PC-9 (cell line): ENCODE measurements around the gene LEFTY2. TPM values are rescaled to one million over a fixed set of nuclear protein-coding genes. Genes with fewer than 3 reads are reported as not detected.

Experiments
- BruUV-seq: library from RNA; stranded (reverse); fragments of 400-500 nt; replicated peaks from 2 replicates; lab custom pipeline; 2021; lab: Mats Ljungman, UMichigan
- CTCF ChIA-PET: fragments of 300-600 bp; sonication (Branson Sonifier 250); formaldehyde crosslinking; loops from one replicate; lab custom pipeline; 2022; ENCODE audit warnings: antibody characterized with exemption; lab: Charles Lee
- POLR2A ChIA-PET: fragments of 300-600 bp; sonication (Branson Sonifier 250); formaldehyde crosslinking; loops from one replicate; lab custom pipeline; 2022; ENCODE audit warnings: antibody characterized with exemption; ENCODE audit not compliant: unreplicated experiment; lab: Charles Lee
- DNase-seq, 2 experiments: peaks; one replicate each; pipeline versions ENCODE4 v3.0.0 to v3.0.0-alpha.2; 2015 to 2022; ENCODE audit warnings: mixed read lengths in 1 of 2
- H2AFZ ChIP-seq: fragments of 200-600 bp; sonication (generic); 2 replicates; pipeline ENCODE4 v1.8.1; 2017; ENCODE audit warnings: antibody characterized with exemption
- H3F3A ChIP-seq: fragments of 200-600 bp; sonication (generic); 2 replicates; pipeline ENCODE4 v1.8.1; 2017; ENCODE audit warnings: antibody characterized with exemption, mild to moderate bottlenecking, low read depth; ENCODE audit not compliant: insufficient read depth
- H3K27ac ChIP-seq: fragments of 200-600 bp; sonication (generic); 2 replicates; pipeline ENCODE4 v1.6.1; 2016; ENCODE audit warnings: mixed run types
- H3K27me3 ChIP-seq: fragments of 200-600 bp; sonication (generic); 2 replicates; pipeline ENCODE4 v1.6.1; 2016; ENCODE audit warnings: low read depth, mixed run types; ENCODE audit not compliant: insufficient read depth
- H3K36me3 ChIP-seq: fragments of 200-600 bp; sonication (generic); 2 replicates; pipeline ENCODE4 v1.6.1; 2016; ENCODE audit warnings: low read depth, mixed run types
- H3K4me1 ChIP-seq: fragments of 200-600 bp; sonication (generic); replicated peaks from 2 replicates; pipeline ENCODE4 v1.6.1; 2016; ENCODE audit warnings: mixed run types; ENCODE audit not compliant: insufficient read depth
- H3K4me2 ChIP-seq: fragments of 200-600 bp; sonication (generic); 2 replicates; pipeline ENCODE4 v1.6.1; 2017; ENCODE audit warnings: mixed run types
- H3K4me3 ChIP-seq: fragments of 200-600 bp; sonication (generic); 2 replicates; pipeline ENCODE4 v1.6.1; 2016; ENCODE audit warnings: mixed run types
- H3K79me2 ChIP-seq: fragments of 200-600 bp; sonication (generic); 2 replicates; pipeline ENCODE4 v1.6.1; 2017; ENCODE audit warnings: low read depth, mixed run types
- H3K9me2 ChIP-seq: fragments of 200-600 bp; sonication (generic); 2 replicates; pipeline ENCODE4 v1.8.1; 2017; ENCODE audit warnings: mild to moderate bottlenecking; ENCODE audit not compliant: insufficient read depth
- H3K9me3 ChIP-seq: fragments of 200-600 bp; sonication (generic); 2 replicates; pipeline ENCODE4 v1.8.1; 2016; ENCODE audit warnings: low read depth; ENCODE audit not compliant: insufficient read depth
- H4K20me1 ChIP-seq: fragments of 200-600 bp; sonication (generic); 2 replicates; pipeline ENCODE4 v1.8.1; 2017; ENCODE audit not compliant: insufficient read depth
- CTCF ChIP-seq: fragments of 200-600 bp; sonication (generic); conservative IDR thresholded peaks from 2 replicates; pipeline ENCODE4 v1.6.1; 2017; ENCODE audit warnings: mixed run types, antibody characterized with exemption, mild to moderate bottlenecking, moderate library complexity
- EZH2 ChIP-seq: fragments of 200-600 bp; sonication (generic); IDR thresholded peaks from 2 replicates; pipeline ENCODE4 v1.8.0; 2017; ENCODE audit warnings: antibody characterized with exemption, low read depth
- intact Hi-C: fragments of 100-400 bp; cut with micrococcal nuclease; formaldehyde crosslinking; loops from one replicate; pipeline ENCODE4 v1.10.0; 2022; ENCODE audit not compliant: unreplicated experiment
- total RNA-seq: library from RNA; stranded (reverse); gene quantifications from 2 replicates; pipeline ENCODE4 v1.2.3, GENCODE V29; 2021

LEFTY2 gene
- total RNA-seq, 1 experiment from 2014 or later, result not detected

GRCh38 chr1:225926551-225927113 is 14.4 kb downstream of the LEFTY2 start:
- no TSS peak for BruUV-seq
- no peak for TF ChIP-seq EZH2
- H2AFZ ChIP-seq, result no peak overlapping the region

GRCh38 chr1:225923692-225924555 is 17.1 kb downstream of the LEFTY2 start, which contains the start of gene PYCR2:
TSS of gene PYCR2 (minus strand) at chr1:225924250. CDS start at chr1:225924110, 140 bp downstream.
- peaks cover 16% of the 10 kb centered on the region for H3K4me1 ChIP-seq
- H3K27me3 ChIP-seq, result no peaks in the 10 kb centered on the region
- CTCF ChIA-PET, result interaction anchor here (0.5 to 0.8 kb wide), 5 partner anchors 12 to 220 kb away, joined by 3 to 7 read pairs (median 4); no protein-coding TSS in a partner anchor
- H3K79me2 ChIP-seq, result peaks cover 35% of the 10 kb centered on the region
- POLR2A ChIA-PET, result interaction anchor here (0.5 to 0.8 kb wide), 5 partner anchors 41 to 1711 kb away, joined by 3 to 7 read pairs (median 6); partner anchors contain the start of gene H3-3A
- intact Hi-C loops, result loop anchor here (2.0 to 5.0 kb wide), 4 partner anchors 53 to 497 kb away; partner anchors contain the start of genes H3-3A, LBR and SRP9
- H3K4me3 ChIP-seq, result peak within 1 kb of the TSS; percentile 100
- H3K4me2 ChIP-seq, result peak within 1 kb of the TSS; percentile 89
- TSS peak; percentile 62 for BruUV-seq
- H3F3A ChIP-seq, result peaks cover 18% of the 10 kb centered on the region; the same call in 1 of the 2 replicates
- TF ChIP-seq CTCF (no peak), EZH2 (no peak)
- H3K9me2 ChIP-seq, result no peaks in the 10 kb centered on the region
- peak within 1 kb of the TSS; percentile 97 for H2AFZ ChIP-seq
- no peaks in the 10 kb centered on the region for H3K9me3 ChIP-seq
- 0 out of 2 replicates have a peak, but pooled peaks cover 5% of the 10 kb centered on the region for H4K20me1 ChIP-seq
- peak; percentile 86 to 99 for DNase-seq
- peak within 1 kb of the TSS; percentile 72 for H3K27ac ChIP-seq
- peaks cover 21% of the 10 kb centered on the region; the same call in 1 of the 2 replicates for H3K36me3 ChIP-seq

More at GRCh38 chr1:225926551-225927113, 14.4 kb downstream of the LEFTY2 start:
- ChIA-PET POLR2A (no interaction called here), CTCF (no interaction called here)
- H3K27ac ChIP-seq, result no peak overlapping the region
- peaks cover 23% of the 10 kb centered on the region for H3K79me2 ChIP-seq
- peaks cover 16% of the 10 kb centered on the region for H3K4me1 ChIP-seq
- H4K20me1 ChIP-seq, result no peaks in the 10 kb centered on the region
- H3K4me3 ChIP-seq, result no peak overlapping the region
- intact Hi-C loops, result no loop called here
- peaks cover 18% of the 10 kb centered on the region; the same call in 1 of the 2 replicates for H3F3A ChIP-seq
- H3K9me2 ChIP-seq, result no peaks in the 10 kb centered on the region
- DNase-seq, result no peak
- no peaks in the 10 kb centered on the region for H3K9me3 ChIP-seq
- peaks cover 8% of the 10 kb centered on the region; the same call in 1 of the 2 replicates for H3K36me3 ChIP-seq
- H3K27me3 ChIP-seq, result no peaks in the 10 kb centered on the region
- H3K4me2 ChIP-seq, result no peak overlapping the region

GRCh38 chr1:225923381-225923691 is 17.7 kb downstream of the LEFTY2 start:
- Histone ChIP-seq H3K4me2 (peak overlapping the region; percentile 89), H3K4me3 (peak overlapping the region; percentile 100), H3K79me2 (peaks cover 35% of the 10 kb centered on the region), H3K27ac (peak overlapping the region; percentile 72), H3F3A (peaks cover 18% of the 10 kb centered on the region; the same call in 1 of the 2 replicates), H3K9me2 (no peaks in the 10 kb centered on the region), H3K27me3 (no peaks in the 10 kb centered on the region), H2AFZ (peak overlapping the region; percentile 97; the same call in 1 of the 2 replicates), H3K36me3 (peaks cover 22% of the 10 kb centered on the region), H3K4me1 (peaks cover 16% of the 10 kb centered on the region), H3K9me3 (no peaks in the 10 kb centered on the region), H4K20me1 (0 out of 2 replicates have a peak, but pooled peaks cover 5% of the 10 kb centered on the region)
- DNase-seq, result peak in 1 of 2 experiments; percentile 21
- POLR2A ChIA-PET, result interaction anchor here (0.7 kb wide), 1 partner anchor 73 kb away, joined by 3 read pairs; no protein-coding TSS in a partner anchor
- intact Hi-C loops, result loop anchor here (2.0 to 5.0 kb wide), 4 partner anchors 54 to 496 kb away; partner anchors contain the start of genes H3-3A, LBR and SRP9
- TF ChIP-seq CTCF (no peak), EZH2 (no peak)
- CTCF ChIA-PET, result interaction anchor here (0.6 kb wide), 2 partner anchors 13 to 95 kb away, joined by 4 read pairs; no protein-coding TSS in a partner anchor
- no TSS peak for BruUV-seq
